KMS-11 (cell line): ENCODE measurements around the gene CD8A.

ENCODE experiments used
- H2AFZ ChIP-seq: fragments of 200-600 bp; sonication (generic); 2 replicates; pipeline ENCODE4 v1.6.1; 2016; ENCODE audit warnings: antibody characterized with exemption, mixed run types, low read depth
- H3K27ac ChIP-seq: fragments of 200-600 bp; sonication (generic); 2 replicates; pipeline ENCODE4 v1.6.1; 2016; ENCODE audit warnings: mild to moderate bottlenecking, mixed run types
- H3K27me3 ChIP-seq: fragments of 200-600 bp; sonication (generic); 2 replicates; pipeline ENCODE4 v1.6.1; 2017; ENCODE audit warnings: mild to moderate bottlenecking, low read depth, mixed run types, moderate library complexity; ENCODE audit not compliant: insufficient read depth
- H3K36me3 ChIP-seq: fragments of 200-600 bp; sonication (generic); 2 replicates; pipeline ENCODE4 v1.6.1; 2017; ENCODE audit warnings: mild to moderate bottlenecking, mixed run types; ENCODE audit not compliant: insufficient read depth
- H3K4me1 ChIP-seq: fragments of 200-600 bp; sonication (generic); 2 replicates; pipeline ENCODE4 v1.6.1; 2016; ENCODE audit warnings: mild to moderate bottlenecking, low read depth, mixed run types; ENCODE audit not compliant: poor library complexity, severe bottlenecking
- H3K4me2 ChIP-seq: fragments of 200-600 bp; sonication (generic); 2 replicates; pipeline ENCODE4 v1.7.0; 2016; ENCODE audit warnings: mild to moderate bottlenecking, mixed run types
- H3K4me3 ChIP-seq: fragments of 200-600 bp; sonication (generic); IDR thresholded peaks from 2 replicates; pipeline ENCODE4 v1.6.1; 2017; ENCODE audit warnings: low read depth, low read length, mixed read lengths; ENCODE audit not compliant: insufficient read depth
- H3K79me2 ChIP-seq: fragments of 200-600 bp; sonication (generic); 2 replicates; pipeline ENCODE4 v1.6.1; 2016; ENCODE audit warnings: low read depth, mixed run types; ENCODE audit not compliant: insufficient read depth
- H3K9ac ChIP-seq: fragments of 200-600 bp; sonication (generic); 2 replicates; pipeline ENCODE4 v1.6.1; 2016; ENCODE audit warnings: mild to moderate bottlenecking, mixed run types
- H4K20me1 ChIP-seq: fragments of 200-600 bp; sonication (generic); 2 replicates; pipeline ENCODE4 v1.6.1; 2016; ENCODE audit warnings: mild to moderate bottlenecking, mixed run types; ENCODE audit not compliant: insufficient read depth
- TF ChIP-seq, protein P1 (sequence below): fragments of 200-600 bp; sonication (generic); conservative IDR thresholded peaks from 2 replicates; pipeline ENCODE4 v1.6.1; 2017; ENCODE audit warnings: low read depth, mild to moderate bottlenecking, antibody characterized with exemption, low read length, moderate library complexity, mixed read lengths

The CD8A gene

DNA sequence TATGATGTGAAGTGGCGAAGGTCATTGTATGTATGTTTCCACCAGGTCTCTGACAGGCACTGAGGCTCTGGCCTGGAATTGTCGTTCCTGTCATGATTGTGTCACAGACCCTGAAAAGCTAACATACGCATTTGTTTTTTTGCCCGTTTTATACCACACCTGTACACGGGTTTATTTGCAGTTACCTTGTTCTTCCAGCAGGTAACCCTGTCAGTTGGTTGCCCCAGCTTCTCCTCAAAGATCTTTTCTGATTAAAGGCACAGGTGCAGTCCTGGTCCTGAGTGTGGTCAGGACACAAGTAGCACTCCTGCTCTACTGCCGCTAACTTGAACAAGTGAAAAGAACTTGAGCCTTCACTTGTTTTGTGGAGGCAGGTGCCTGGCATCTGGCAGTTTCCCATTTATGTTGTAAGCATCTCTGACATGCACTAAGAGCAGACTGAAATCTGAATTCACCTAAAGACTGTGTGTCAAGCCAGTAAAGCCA is 19.9 kb downstream of the CD8A start:
- Histone ChIP-seq H2AFZ (no peak overlapping the region), H3K9ac (no peak overlapping the region), H3K4me2 (no peak overlapping the region), H3K27me3 (no peaks in the 10 kb centered on the region), H4K20me1 (no peaks in the 10 kb centered on the region), H3K79me2 (no peaks in the 10 kb centered on the region), H3K36me3 (no peaks in the 10 kb centered on the region), H3K4me3 (no peak overlapping the region), H3K4me1 (no peaks in the 10 kb centered on the region), H3K27ac (no peak overlapping the region)
- TF ChIP-seq, protein P1, sequence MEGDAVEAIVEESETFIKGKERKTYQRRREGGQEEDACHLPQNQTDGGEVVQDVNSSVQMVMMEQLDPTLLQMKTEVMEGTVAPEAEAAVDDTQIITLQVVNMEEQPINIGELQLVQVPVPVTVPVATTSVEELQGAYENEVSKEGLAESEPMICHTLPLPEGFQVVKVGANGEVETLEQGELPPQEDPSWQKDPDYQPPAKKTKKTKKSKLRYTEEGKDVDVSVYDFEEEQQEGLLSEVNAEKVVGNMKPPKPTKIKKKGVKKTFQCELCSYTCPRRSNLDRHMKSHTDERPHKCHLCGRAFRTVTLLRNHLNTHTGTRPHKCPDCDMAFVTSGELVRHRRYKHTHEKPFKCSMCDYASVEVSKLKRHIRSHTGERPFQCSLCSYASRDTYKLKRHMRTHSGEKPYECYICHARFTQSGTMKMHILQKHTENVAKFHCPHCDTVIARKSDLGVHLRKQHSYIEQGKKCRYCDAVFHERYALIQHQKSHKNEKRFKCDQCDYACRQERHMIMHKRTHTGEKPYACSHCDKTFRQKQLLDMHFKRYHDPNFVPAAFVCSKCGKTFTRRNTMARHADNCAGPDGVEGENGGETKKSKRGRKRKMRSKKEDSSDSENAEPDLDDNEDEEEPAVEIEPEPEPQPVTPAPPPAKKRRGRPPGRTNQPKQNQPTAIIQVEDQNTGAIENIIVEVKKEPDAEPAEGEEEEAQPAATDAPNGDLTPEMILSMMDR, result no peak

DNA sequence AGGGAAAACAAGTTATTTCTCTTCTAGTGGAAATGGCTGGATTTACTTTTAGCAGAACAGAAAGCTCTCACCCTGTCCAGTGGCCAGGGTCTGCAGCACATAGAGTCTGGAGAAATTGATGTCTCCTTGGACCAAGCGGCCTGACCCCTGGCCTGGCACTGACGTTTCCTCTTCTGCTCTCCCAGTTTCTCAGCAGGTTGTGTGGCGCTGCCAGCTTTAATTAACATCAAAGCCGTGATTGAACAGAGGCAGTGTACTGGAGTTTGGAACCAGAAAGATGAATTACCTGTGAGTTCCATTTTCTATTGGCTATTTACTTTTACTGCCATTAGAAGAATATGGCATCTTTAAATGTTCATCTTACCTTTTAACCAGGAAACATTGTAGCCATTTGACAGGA is 20.9 kb downstream of the CD8A start:
- TF ChIP-seq, protein P1, result no peak
- no peak overlapping the region for H2AFZ ChIP-seq
- no peak overlapping the region for H3K4me2 ChIP-seq
- no peak overlapping the region for H3K9ac ChIP-seq
- H3K27ac ChIP-seq, result no peak overlapping the region
- H3K4me3 ChIP-seq, result no peak overlapping the region
- H3K27me3 ChIP-seq, result no peaks in the 10 kb centered on the region
- peaks cover 3% of the 10 kb centered on the region for H3K4me1 ChIP-seq
- H4K20me1 ChIP-seq, result no peaks in the 10 kb centered on the region
- H3K36me3 ChIP-seq, result no peaks in the 10 kb centered on the region
- no peaks in the 10 kb centered on the region; the same call in 1 of the 2 replicates for H3K79me2 ChIP-seq

DNA sequence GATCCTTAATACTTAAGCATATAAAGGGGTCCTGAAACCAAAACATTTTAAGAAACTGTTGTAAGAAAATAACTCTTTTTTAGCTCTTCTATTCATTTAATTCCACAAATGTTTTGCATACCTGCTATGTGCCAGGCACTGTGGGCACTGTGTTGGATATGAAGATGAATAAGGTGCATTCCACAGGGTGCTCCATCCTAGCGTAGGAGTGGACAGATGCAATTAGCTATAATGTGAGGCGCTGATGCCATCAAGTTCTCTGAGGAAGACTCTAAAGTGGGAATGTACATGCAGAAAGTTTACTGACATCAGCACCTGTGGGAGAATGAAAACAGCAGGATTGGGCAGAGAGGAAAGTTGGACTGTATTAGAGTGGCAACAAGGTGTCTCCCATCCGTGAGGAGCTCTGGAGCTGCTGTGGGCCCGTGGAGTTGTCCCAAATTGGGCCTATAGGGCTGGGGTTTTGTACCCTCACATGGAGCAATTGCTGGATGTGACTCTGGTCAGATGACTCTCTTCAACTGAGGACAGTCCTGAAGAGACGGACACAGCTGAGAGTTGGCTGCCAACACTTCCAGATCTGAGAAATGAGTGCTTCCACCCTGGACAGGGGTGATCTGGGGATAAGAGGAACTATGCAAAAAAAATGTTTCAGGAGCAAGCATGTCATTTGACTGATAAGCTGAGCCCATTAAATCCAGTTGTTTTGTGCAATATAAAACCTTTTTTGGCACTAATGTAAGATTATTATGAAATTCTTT is 22.3 kb downstream of the CD8A start:
- Histone ChIP-seq H3K79me2 (no peaks in the 10 kb centered on the region; the same call in 1 of the 2 replicates), H4K20me1 (no peaks in the 10 kb centered on the region), H3K4me3 (no peak overlapping the region), H2AFZ (no peak overlapping the region), H3K27me3 (no peaks in the 10 kb centered on the region), H3K27ac (no peak overlapping the region), H3K9ac (no peak overlapping the region), H3K36me3 (no peaks in the 10 kb centered on the region), H3K4me1 (peaks cover 9% of the 10 kb centered on the region), H3K4me2 (no peak overlapping the region)
- TF ChIP-seq, protein P1, result no peak

DNA sequence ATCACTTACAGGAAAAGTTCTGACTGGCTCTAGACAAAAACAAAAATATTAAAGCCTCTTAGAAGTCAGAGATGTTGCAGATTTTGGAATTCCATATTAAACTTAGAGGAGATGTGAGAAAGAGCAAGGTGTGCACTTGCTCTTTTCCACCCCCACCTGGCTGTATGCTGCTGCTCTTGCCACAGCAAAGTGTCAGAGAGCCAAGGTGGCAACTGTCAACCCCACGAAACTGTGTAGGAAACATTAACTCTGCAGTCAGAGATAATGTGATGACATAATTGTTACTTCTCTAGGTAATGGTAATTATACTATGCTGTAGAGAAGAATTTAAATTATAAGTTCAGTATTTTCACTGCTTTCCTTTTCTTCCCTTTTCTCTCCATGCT is 25.4 kb downstream of the CD8A start:
- H3K36me3 ChIP-seq, result no peaks in the 10 kb centered on the region
- H3K4me1 ChIP-seq, result peaks cover 9% of the 10 kb centered on the region
- H3K4me2 ChIP-seq, result no peak overlapping the region
- no peaks in the 10 kb centered on the region for H4K20me1 ChIP-seq
- no peaks in the 10 kb centered on the region; the same call in 1 of the 2 replicates for H3K79me2 ChIP-seq
- TF ChIP-seq, protein P1, result no peak
- no peak overlapping the region for H2AFZ ChIP-seq
- H3K4me3 ChIP-seq, result no peak overlapping the region
- no peaks in the 10 kb centered on the region for H3K27me3 ChIP-seq
- no peak overlapping the region for H3K9ac ChIP-seq
- H3K27ac ChIP-seq, result no peak overlapping the region
